Mesendoderm (in vitro differentiated cells): ENCODE data around the gene ACP2.
"Not testable (repeated sequence)": the region's sequence is repeated elsewhere in the genome, so short reads cannot be mapped to it uniquely, and the experiment has no call there.

Experiments used
- DNase-seq: peaks from one replicate; pipeline ENCODE4 v3.0.0; 2013
- H2AK5ac ChIP-seq: 2 replicates; pipeline ENCODE4 v1.6.1; 2013; ENCODE audit warnings: low read length, inconsistent platforms
- H2BK120ac ChIP-seq: 2 replicates; pipeline ENCODE4 v1.6.1; 2013; ENCODE audit warnings: low read depth, mild to moderate bottlenecking, low read length, moderate library complexity, mixed read lengths
- H2BK15ac ChIP-seq: replicated peaks from 2 replicates; pipeline ENCODE4 v1.6.1; 2013; ENCODE audit warnings: low read depth, mild to moderate bottlenecking, moderate library complexity
- H2BK5ac ChIP-seq: 2 replicates; pipeline ENCODE4 v1.6.1; 2013; ENCODE audit warnings: low read length, inconsistent platforms
- H3K18ac ChIP-seq: 2 replicates; pipeline ENCODE4 v1.6.1; 2013; ENCODE audit warnings: mild to moderate bottlenecking, low read length, mixed read lengths
- H3K23ac ChIP-seq: one replicate; pipeline ENCODE4 v1.6.1; 2013; ENCODE audit warnings: low read length
- H3K27ac ChIP-seq: 2 replicates; pipeline ENCODE4 v1.5.1; 2013; ENCODE audit warnings: low read depth, mild to moderate bottlenecking, inconsistent platforms, low read length, moderate library complexity
- H3K27me3 ChIP-seq: 2 replicates; pipeline ENCODE4 v1.6.1; 2013; ENCODE audit warnings: low read length, control low read depth, mild to moderate bottlenecking, inconsistent platforms; ENCODE audit not compliant: insufficient read depth, poor library complexity
- H3K36me3 ChIP-seq: 2 replicates; pipeline ENCODE4 v1.6.1; 2013; ENCODE audit warnings: low read length, inconsistent platforms; ENCODE audit not compliant: control insufficient read depth, insufficient read depth
- H3K4ac ChIP-seq: one replicate; pipeline ENCODE4 v1.6.1; 2013; ENCODE audit warnings: low read depth, mild to moderate bottlenecking, low read length, moderate library complexity
- H3K4me1 ChIP-seq: 2 replicates; pipeline ENCODE4 v1.6.1; 2013; ENCODE audit warnings: low read depth, low read length, inconsistent platforms; ENCODE audit not compliant: control insufficient read depth
- H3K4me2 ChIP-seq: 2 replicates; pipeline ENCODE4 v1.6.1; 2013; ENCODE audit warnings: low read length
- H3K4me3 ChIP-seq: 2 replicates; pipeline ENCODE4 v1.5.1; 2013; ENCODE audit warnings: mild to moderate bottlenecking, low read length
- H3K56ac ChIP-seq: one replicate; pipeline ENCODE4 v1.6.1; 2013; ENCODE audit warnings: low read length
- H3K79me1 ChIP-seq: 2 replicates; pipeline ENCODE4 v1.6.1; 2013; ENCODE audit warnings: low read length, inconsistent platforms
- H3K79me2 ChIP-seq: 2 replicates; pipeline ENCODE4 v1.6.1; 2013; ENCODE audit warnings: mild to moderate bottlenecking, low read length; ENCODE audit not compliant: control insufficient read depth, insufficient read depth
- H3K9ac ChIP-seq: 2 replicates; pipeline ENCODE4 v1.6.1; 2013; ENCODE audit warnings: low read length, inconsistent platforms
- H4K5ac ChIP-seq: one replicate; pipeline ENCODE4 v1.6.1; 2013; ENCODE audit warnings: low read length
- H4K8ac ChIP-seq: one replicate; pipeline ENCODE4 v1.6.1; 2013; ENCODE audit warnings: low read depth, mild to moderate bottlenecking, control low read depth, low read length, moderate library complexity
- WGBS: extraction: QIAGEN DNeasy Blood & Tissue Kit; methylation state at CpG from one replicate; pipeline ENCODE4 v1.1.7; 2013; ENCODE audit warnings: low lambda C conversion rate, missing lambda C conversion rate; ENCODE audit not compliant: insufficient coverage; ENCODE audit errors: extremely low coverage; 5-methylcytosine and 5-hydroxymethylcytosine counted together

ACP2 gene

DNA sequence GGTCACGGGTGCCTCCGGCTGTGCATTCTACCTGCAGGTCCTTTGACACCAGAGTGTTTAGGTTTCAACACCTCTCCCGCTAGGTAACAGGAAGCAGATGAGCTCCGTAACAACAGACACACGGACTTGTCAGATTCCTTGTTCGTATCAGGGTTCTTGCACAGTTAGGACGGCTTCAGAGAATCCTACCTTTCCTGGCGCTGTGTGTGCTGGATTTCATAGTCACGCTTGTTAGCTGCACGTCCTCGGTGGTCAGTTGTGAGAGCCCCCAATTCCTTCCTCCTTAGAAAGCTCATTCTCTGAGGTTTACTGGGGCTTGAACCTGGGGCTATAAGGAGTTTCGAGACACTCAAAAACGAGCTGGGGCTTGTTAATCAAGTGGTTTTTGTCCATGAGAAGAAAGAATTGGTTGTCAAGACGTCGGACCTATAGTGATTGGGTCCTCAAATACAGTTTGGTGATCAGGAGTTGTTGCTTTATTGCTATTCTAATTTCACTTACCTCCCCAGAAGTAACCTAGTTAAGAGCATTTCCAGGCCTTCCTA lies 33.2 kb downstream of the ACP2 start:
- Histone ChIP-seq H3K4me2 (peak overlapping the region; percentile 98), H3K27ac (peak overlapping the region; percentile 92), H3K4me3 (peak overlapping the region; percentile 81), H3K23ac (peak overlapping the region; percentile 81), H3K4ac (peak overlapping the region; percentile 95), H3K27me3 (no peaks in the 10 kb centered on the region), H2AK5ac (peak overlapping the region; percentile 39), H3K56ac (peak overlapping the region; percentile 95), H4K5ac (peak overlapping the region; percentile 98), H2BK5ac (peak overlapping the region; percentile 99), H4K8ac (no peak overlapping the region), H3K9ac (peak overlapping the region; percentile 95), H3K4me1 (peaks cover 4% of the 10 kb centered on the region), H2BK15ac (no peak overlapping the region), H3K79me2 (no peaks in the 10 kb centered on the region), H3K18ac (peak overlapping the region; percentile 86), H3K79me1 (peaks cover 6% of the 10 kb centered on the region), H3K36me3 (no peaks in the 10 kb centered on the region), H2BK120ac (peak overlapping the region; percentile 50)
- no CpG with 5 or more reads among the region's 15 CpGs for WGBS
- peak; percentile 90 for DNase-seq

GRCh38 chr11:47213950-47214565 lies 34.6 kb downstream of the ACP2 start:
- Histone ChIP-seq H2AK5ac (no peak overlapping the region), H3K79me2 (no peaks in the 10 kb centered on the region), H2BK5ac (no peak overlapping the region), H3K56ac (peak overlapping the region; percentile 87), H3K4me3 (peak overlapping the region; percentile 41), H2BK120ac (no peak overlapping the region), H3K79me1 (peaks cover 6% of the 10 kb centered on the region), H3K4me1 (peaks cover 4% of the 10 kb centered on the region), H2BK15ac (no peak overlapping the region), H3K27ac (peak overlapping the region; percentile 33), H3K4ac (peak overlapping the region; percentile 17), H3K36me3 (no peaks in the 10 kb centered on the region), H4K8ac (no peak overlapping the region), H4K5ac (no peak overlapping the region), H3K23ac (no peak overlapping the region), H3K18ac (peak overlapping the region; percentile 2), H3K27me3 (no peaks in the 10 kb centered on the region), H3K9ac (peak overlapping the region; percentile 70), H3K4me2 (peak overlapping the region; percentile 57)
- WGBS = no CpG with 5 or more reads among the region's 20 CpGs
- peak; percentile 94 for DNase-seq

DNA sequence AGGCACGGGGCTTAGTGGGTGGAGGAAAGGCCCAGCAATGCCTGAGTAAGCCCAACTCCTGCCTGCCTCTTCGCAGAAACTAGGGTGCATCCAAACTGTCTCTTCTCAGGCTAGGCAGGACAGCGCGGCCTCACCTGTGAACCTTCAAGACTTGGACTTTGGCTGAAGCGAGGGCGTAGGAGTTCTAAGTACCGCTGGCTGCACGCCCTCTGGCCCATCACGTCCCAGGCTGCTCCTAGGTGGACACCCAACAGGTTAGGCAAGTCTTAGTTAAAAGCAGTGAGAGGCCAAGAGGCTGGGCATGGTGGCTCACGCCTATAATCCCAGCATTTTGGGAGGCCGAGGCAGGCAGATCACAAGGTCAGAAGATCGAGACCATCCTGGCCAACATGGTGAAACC lies 35.7 kb downstream of the ACP2 start:
- no peak overlapping the region for H3K23ac ChIP-seq
- no peak overlapping the region for H2BK15ac ChIP-seq
- H3K4me3 ChIP-seq = no peak overlapping the region
- no peak overlapping the region for H2BK5ac ChIP-seq
- H3K79me2 ChIP-seq = no peaks in the 10 kb centered on the region
- H2AK5ac ChIP-seq = no peak overlapping the region
- no peak for DNase-seq
- H3K79me1 ChIP-seq = peaks cover 6% of the 10 kb centered on the region
- peak overlapping the region; percentile 56 for H3K56ac ChIP-seq
- peaks cover 4% of the 10 kb centered on the region for H3K4me1 ChIP-seq
- H2BK120ac ChIP-seq = no peak overlapping the region
- no peak overlapping the region for H3K4ac ChIP-seq
- no peak overlapping the region for H3K27ac ChIP-seq
- H4K8ac ChIP-seq = no peak overlapping the region
- H4K5ac ChIP-seq = no peak overlapping the region
- H3K18ac ChIP-seq = no peak overlapping the region
- no peak overlapping the region for H3K9ac ChIP-seq
- H3K27me3 ChIP-seq = no peaks in the 10 kb centered on the region
- no peak overlapping the region for H3K4me2 ChIP-seq
- no CpG with 5 or more reads among the region's 12 CpGs for WGBS
- no peaks in the 10 kb centered on the region for H3K36me3 ChIP-seq

- no peak overlapping the region for H3K4ac ChIP-seq
- WGBS = no CpG with 5 or more reads among the region's 5 CpGs
Measured at GRCh38 chr11:47208628-47209027, 40.0 kb downstream of the ACP2 start.

GRCh38 chr11:47208008-47208552 lies 40.5 kb downstream of the ACP2 start:
- not testable (repeated sequence) for H3K27ac ChIP-seq, H4K5ac ChIP-seq, H3K18ac ChIP-seq, H2BK5ac ChIP-seq, H3K56ac ChIP-seq, H3K4me2 ChIP-seq, H3K79me2 ChIP-seq, H2BK120ac ChIP-seq, H3K27me3 ChIP-seq, H3K23ac ChIP-seq, H2AK5ac ChIP-seq, H3K9ac ChIP-seq, H2BK15ac ChIP-seq, H3K4me3 ChIP-seq, H3K4me1 ChIP-seq, DNase-seq, H4K8ac ChIP-seq, H3K79me1 ChIP-seq, H3K36me3 ChIP-seq, H3K4ac ChIP-seq
- no CpG with 5 or more reads among the region's 13 CpGs for WGBS

More at GRCh38 chr11:47208628-47209027, 40.0 kb downstream of the ACP2 start:
- Histone ChIP-seq H3K36me3 (no peaks in the 10 kb centered on the region), H2BK5ac (no peak overlapping the region), H3K9ac (no peak overlapping the region), H4K5ac (no peak overlapping the region), H3K4me3 (no peak overlapping the region), H3K4me2 (no peak overlapping the region), H3K18ac (no peak overlapping the region), H3K27ac (no peak overlapping the region), H3K27me3 (no peaks in the 10 kb centered on the region), H3K56ac (no peak overlapping the region), H2BK120ac (no peak overlapping the region), H4K8ac (no peak overlapping the region), H2AK5ac (no peak overlapping the region), H3K79me1 (no peaks in the 10 kb centered on the region), H3K79me2 (no peaks in the 10 kb centered on the region), H3K23ac (no peak overlapping the region), H3K4me1 (peaks cover 3% of the 10 kb centered on the region), H2BK15ac (no peak overlapping the region)
- DNase-seq = no peak
